Activated CD8-positive, alpha-beta memory T cell treated with anti-CD3 and anti-CD28 coated beads, Interleukin-2, amount 50 U/mL, for 24 hours (primary cell): Measurements from ENCODE around the gene CYP2U1.
"Not testable (repeated sequence)": the region's sequence is repeated elsewhere in the genome, so short reads cannot be mapped to it uniquely, and the experiment has no call there.

Experiments used
- DNase-seq: peaks from one replicate; pipeline ENCODE4 v3.0.0-alpha.2; 2020; ENCODE audit errors: extremely low read depth

CYP2U1 gene

DNA sequence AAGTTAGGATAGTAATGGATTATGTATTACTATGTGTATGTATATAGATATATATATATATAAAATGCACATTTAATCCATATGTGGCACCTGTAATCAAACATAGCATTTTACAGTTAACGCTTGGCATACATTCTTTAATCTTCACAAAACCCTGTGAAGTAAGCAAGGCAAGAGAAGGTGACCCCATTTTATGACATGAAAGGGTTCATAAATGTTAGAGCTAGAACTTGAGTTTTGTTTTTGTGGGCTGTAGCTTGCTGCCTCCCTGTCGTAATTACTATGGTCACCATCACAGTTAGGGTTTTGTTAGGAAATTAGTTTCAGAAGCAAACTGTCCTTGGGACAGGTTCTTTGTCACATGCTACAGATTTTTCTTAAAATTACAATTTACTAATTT, 13.8 kb upstream of the CYP2U1 start:
- DNase-seq: no peak

DNA sequence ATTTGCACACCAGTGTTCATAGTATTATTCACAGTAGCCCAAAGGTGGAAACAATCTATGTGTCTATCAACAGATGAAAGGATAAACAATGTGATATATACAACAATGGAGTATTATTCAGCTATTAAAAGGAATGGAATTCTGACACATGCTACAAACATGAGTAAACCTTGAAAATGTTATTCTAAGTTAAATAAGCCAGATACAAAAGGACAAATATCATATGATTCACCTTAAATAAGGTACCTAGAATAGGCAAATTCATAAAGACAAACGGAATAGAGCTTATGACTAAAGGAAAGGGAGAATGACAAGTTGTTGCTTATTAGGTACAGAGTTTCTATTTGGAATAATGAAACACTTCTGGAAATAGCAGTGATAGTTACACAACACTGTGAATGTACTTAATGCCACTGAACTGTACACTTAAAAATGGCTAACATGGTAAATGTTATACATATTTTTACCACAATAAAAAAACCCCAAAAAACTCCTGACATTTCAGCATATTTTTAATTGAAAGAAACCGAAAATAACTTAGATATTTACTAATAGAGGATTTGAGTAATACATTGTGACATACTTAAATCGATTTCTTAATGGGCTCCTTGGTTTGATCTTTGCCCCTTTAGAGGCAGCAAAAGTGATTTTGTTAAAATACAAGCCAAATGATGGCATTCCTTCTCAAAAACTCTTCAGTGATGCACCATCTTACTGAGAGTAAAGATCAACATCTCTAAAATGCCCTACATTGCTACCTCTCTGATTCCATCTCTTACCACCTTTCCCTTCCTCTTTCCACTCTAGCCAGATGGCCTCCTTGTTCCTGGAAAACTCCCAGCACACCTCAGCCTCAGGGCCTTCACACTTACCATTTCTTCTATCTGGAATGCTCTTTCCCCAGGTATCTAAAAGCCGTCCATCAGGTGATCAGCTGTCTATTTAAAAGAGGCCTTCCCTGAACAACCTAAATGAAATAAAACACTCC, 8.6 kb upstream of the CYP2U1 start:
- no peak for DNase-seq

DNA sequence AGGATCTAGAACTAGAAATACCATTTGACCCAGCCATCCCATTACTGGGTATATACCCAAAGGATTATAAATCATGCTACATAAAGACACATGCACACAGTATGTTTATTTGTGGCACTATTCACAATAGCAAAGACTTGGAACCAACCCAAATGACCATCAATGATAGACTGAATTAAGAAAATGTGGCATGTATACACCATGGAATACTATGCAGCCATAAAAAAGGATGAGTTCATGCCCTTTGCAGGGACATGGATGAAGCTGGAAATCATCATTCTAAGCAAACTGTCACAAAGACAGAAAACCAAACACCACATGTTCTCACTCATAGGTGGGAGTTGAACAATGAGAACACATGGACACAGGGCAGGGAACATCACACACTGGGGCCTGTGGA, 5.6 kb upstream of the CYP2U1 start:
- not testable (repeated sequence) for DNase-seq

GRCh38 chr4:107926875-107927274, 4.5 kb upstream of the CYP2U1 start:
- DNase-seq: not testable (repeated sequence)

DNA sequence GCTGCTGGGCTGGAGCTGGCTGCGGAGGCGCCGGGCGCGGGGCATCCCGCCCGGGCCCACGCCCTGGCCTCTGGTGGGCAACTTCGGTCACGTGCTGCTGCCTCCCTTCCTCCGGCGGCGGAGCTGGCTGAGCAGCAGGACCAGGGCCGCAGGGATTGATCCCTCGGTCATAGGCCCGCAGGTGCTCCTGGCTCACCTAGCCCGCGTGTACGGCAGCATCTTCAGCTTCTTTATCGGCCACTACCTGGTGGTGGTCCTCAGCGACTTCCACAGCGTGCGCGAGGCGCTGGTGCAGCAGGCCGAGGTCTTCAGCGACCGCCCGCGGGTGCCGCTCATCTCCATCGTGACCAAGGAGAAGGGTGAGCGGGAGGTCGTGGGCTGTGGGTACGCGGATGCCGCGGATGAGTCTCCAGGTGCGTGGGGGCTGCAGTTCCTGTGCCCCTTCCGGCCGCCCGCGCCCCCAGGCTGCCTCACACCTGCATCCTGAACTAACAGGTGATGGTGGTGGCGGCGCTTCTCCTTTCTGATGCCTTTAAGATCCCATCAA, 499 bp downstream of the CYP2U1 start:
- no peak for DNase-seq

DNA sequence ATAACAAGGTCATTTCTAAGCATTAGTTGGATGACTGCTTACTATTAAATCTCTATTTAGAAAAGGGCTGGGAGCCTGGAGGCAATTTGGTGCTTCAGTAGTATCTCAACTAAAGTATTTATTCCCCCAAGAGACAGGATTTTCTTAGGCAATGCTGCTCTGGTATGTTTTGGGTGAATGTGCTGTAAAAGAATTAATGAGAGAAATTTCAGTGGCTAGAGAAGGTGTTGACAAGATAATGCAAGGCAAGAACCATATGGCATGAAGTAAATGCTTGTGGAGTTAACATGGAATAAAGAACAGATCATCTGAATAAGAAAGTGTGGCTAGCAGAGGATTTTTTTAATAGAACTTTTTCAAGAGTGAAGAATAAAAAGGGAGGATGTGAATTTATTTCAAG, 3.9 kb downstream of the CYP2U1 start:
- no peak for DNase-seq

GRCh38 chr4:107937040-107937439, 5.7 kb downstream of the CYP2U1 start:
- no peak for DNase-seq

DNA sequence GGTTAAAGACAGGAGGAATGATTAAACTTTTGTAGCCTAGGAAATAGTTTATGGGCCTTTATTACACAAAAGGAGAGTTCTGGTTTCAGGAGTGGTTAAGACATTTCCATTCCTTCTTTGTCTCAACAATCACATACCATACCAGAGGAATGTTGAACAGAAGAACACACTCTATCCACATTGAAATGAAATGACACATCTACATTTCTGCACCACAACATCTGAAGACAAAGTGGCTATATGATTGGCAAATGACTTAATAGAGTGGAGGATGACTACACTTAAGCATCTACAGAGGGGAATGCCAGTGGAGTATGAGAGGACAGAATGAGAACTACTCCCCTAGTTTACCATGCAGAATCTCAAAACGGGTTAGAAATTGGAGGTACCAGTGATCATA, 8.0 kb downstream of the CYP2U1 start:
- no peak for DNase-seq

GRCh38 chr4:107945809-107946208, 14.5 kb downstream of the CYP2U1 start:
- DNase-seq: no peak

DNA sequence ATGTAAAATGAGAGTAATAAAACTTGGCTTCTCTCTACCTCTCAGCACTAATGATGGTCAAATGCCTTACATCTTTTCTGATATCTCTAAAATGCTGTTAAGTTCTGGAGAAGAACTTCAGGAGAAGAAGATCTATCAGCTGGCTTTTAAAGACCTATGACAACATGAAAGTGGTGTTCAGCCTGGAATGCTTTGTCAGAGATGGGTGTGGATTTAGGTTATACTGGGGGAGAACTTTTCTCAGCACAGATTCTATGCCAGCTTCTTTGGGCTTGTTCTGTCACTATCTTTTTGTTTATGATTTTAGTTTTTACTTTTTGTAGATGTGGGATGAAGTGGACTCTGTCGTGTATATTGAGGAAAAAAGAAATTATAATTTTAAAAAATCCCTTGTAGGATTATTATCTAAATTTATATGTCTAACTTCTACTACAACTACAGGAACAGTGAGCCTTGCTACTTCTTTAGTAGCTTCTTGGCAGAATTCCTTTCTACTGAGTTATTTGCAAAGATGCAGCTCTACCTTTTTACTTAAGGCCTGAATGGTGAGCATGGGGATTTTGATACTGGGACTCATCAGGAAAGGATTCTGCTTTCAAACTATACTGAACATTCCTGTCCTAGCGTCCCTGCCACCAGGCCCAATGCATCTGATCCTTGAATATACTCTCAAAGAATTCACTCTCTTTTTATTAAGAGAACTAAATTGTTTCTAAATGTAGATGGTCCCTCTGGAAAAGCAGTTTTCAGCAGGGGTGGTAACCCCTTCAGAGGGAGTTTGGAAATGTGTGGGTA, 19.6 kb downstream of the CYP2U1 start:
- no peak for DNase-seq

DNA sequence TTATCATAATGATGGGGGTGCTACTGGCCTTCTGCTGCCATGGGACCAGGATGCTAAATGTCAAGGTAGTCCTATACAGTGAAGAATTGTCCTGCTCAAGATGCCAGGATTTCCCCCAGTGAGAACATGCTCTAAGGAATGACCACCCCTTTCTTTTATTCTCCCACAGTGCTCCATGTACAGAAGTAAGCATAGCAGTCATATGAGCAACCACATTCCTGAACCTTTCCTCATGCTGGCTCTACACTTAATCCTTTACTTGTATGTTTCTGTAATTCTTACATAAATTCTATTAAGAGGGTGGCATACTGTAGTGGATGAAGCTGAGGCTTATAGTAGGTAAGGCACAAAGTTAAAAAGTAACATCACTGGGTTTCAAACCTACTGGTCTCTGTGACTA, 20.2 kb downstream of the CYP2U1 start:
- DNase-seq: no peak

DNA sequence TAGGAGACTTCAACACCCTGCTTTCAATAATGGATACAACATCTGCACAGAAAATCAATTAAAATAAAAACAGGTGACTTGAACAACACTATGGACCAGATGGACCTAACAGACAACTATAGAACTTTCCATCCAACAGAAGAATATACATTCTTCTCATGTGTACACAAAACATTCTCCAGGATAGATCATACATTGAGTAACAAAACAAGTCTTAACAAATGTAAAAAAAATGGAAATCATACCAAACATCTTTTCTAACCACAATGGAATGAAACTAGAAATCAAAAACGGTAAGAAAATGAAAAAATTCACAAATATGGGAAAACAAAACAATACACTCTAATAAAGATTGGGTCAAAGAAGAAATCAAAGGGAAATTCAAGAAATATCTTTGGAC, 24.7 kb downstream of the CYP2U1 start:
- DNase-seq: no peak

DNA sequence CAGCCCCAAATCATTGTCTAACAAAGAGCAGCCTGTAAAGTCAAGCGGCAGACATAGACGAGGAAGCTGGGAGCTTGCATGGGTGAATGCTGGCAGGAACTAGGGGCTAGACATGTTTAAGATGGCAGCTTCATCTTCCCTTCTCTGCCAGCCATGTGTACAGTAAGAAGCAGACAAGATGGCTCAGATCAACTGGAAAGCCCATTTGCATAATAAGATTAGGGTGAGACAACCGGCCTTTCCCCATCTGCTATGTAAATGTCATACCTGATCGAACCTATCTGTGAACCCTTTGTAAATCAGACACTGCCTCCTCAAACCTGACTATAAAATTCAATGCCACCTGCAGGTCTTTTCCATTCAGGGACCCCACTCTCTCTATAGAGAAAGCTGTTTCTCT, 35.6 kb downstream of the CYP2U1 start:
- DNase-seq: no peak

GRCh38 chr4:107967519-107967918, 36.2 kb downstream of the CYP2U1 start:
- not testable (repeated sequence) for DNase-seq

DNA sequence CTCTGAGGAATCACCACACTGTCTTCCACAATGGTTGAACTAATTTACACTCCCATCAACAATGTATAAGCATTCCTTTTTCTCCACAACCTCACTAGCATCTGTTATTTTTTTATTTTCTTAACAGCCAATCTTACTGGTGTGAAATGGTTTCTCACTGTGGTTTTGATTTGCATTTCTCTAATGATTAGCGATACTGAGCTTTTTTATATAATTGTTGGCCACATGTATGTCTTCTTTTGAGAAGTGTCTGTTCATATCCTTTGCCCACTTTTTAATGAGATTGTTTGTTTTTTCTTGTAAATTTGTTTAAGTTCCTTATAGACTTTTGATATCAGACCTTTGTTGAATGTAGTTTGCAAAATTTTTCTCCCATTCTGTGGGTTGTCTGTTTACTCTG, 36.6 kb downstream of the CYP2U1 start:
- not testable (repeated sequence) for DNase-seq

DNA sequence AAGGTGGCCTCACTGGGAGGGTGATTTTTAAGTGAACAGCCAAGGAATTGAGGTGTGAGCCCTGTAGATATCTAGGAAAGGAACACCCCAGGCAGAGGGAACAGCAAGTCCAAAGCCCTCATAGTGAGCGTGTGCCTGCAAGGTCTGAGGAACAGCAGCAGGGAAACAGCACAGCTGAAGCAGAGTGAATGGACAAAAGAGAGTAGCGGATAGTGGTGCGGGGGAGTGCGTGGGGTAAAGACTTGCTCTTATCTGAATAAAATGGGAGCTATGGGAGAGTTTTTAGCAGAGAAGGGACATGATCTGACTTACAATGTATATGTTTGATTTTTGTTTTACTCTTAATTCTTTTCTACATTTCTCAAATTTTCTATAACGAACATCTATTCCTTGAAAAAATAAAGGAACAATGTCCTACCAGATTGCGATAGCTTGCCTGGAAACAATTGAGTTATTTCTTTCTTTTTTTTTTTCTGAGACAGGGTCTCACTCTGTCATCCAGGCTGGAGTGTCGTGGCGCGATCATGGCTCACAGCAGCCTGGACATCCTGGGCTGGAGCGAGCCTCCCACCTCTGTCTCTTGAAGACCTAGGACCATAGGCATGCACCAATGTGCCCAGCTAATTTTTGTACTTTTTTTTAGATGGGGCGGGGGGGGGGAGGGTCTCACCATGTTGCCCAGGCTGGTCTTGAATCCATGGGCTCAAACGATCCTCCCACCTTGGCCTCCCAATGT, 38.9 kb downstream of the CYP2U1 start:
- no peak for DNase-seq

DNA sequence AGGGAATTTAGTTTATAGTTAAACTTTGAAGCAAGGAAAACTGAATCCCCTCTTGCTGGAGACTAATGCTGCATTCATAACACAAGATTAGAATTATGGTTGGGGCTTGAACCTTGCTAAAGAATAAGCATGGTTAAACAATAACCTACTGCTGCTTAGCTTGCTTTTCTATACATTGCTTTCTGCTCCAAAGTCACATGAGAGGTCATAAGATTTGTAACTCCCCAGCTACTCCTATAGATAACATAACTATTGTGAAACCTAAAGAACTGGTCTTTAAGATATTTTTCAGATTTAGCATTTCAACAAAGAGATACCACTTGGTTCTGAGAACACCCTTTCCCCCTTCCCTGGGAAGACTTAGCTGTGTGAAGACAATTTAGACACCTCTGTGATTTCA, 41.3 kb downstream of the CYP2U1 start:
- DNase-seq: no peak

DNA sequence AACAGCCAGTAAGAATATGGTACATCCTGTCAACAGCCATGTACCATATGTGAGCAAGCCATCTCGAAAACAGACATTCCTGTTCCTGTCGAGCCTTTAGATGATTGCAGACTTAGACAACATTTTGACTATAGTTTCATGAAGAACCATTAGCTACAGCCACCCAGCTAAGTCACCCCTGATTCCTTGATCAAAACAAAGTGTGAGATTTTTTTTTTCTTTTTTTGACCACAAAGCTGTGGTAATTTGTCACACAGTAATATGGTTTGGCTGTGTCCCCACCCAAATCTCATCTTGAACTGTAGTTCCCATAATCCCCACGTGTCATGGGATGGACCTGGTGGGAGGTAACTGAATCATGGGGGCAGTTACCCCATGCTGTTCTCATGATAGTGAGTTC, 43.2 kb downstream of the CYP2U1 start:
- no peak for DNase-seq

DNA sequence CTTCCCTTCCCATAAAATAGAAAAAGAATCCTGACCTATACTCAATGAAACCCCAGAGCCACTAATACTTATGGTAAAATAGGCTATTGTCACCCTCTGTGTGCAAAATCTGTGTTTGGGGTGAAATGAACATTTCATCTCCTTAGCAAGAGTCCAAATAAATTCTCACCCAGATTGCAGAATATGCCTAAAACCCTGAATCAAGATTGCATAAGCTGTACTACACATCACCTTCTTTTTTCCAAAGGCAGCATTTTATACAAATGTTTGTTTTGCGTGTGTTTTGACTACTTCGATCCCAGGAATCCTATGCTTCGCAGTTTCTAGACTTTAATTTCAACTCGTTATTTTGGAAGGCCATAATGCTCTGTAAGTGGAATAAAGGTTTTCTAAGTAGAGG, 46.1 kb downstream of the CYP2U1 start:
- no peak for DNase-seq

GRCh38 chr4:107977966-107978705, 46.8 kb downstream of the CYP2U1 start:
- no peak for DNase-seq
